HG02938 (cell line): ENCODE results near the gene PCDHGB5.

Experiments
- ATAC-seq: cut with Tn5 transposase; IDR thresholded peaks from one replicate; pipeline ENCODE4 v1.9.1; 2021; ENCODE audit warnings: mild to moderate bottlenecking, moderate library complexity; ENCODE audit not compliant: unreplicated experiment

Gene PCDHGB5

GRCh38 chr5:141439411-141440141 is 41.8 kb downstream of the PCDHGB5 start:
- ATAC-seq = no peak

- no peak for ATAC-seq
These were observed 42.6 kb downstream of the PCDHGB5 start for GRCh38 chr5:141440341-141440740.

- ATAC-seq = no peak
These were observed 43.9 kb downstream of the PCDHGB5 start for GRCh38 chr5:141441571-141442170.
